Left lung (tissue), 10 donors: ENCODE measurements around the gene SHISA6. TPM values are rescaled to one million over a fixed set of nuclear protein-coding genes. Genes with fewer than 3 reads are reported as not detected.

Experiments
- ATAC-seq: fragments of 200-7000 bp; cut with Tn5 transposase; one replicate; pipeline ENCODE4 v1.9.1; 2020; ENCODE audit warnings: moderate library complexity
- DNase-seq, 4 donors: peaks; one replicate each; pipeline ENCODE4 v3.0.0-alpha.2; 2013 to 2020
- H3K27ac ChIP-seq, 2 donors: fragments of 200-600 bp; sonication (generic) in 1 of 2; one replicate each; pipeline versions ENCODE4 v1.5.0 to v1.8.0; 2020 to 2021
- H3K27me3 ChIP-seq, 2 donors: fragments of 200-600 bp; sonication (generic) in 1 of 2; one replicate each; pipeline versions ENCODE4 v1.5.0 to v1.8.0; 2020 to 2021
- H3K36me3 ChIP-seq, 2 donors: fragments of 200-600 bp; sonication (generic) in 1 of 2; one replicate each; pipeline versions ENCODE4 v1.5.0 to v1.8.0; 2020 to 2021
- H3K4me1 ChIP-seq, 2 donors: fragments of 200-600 bp; one replicate each; pipeline ENCODE4 v1.8.0; 2021
- H3K4me3 ChIP-seq, 2 donors: fragments of 200-600 bp; sonication (generic) in 1 of 2; one replicate each; pipeline versions ENCODE4 v1.5.0 to v1.8.0; 2020 to 2021; ENCODE audit warnings: mild to moderate bottlenecking in 1 of 2
- H3K9me3 ChIP-seq, 2 donors: fragments of 200-600 bp; sonication (generic) in 1 of 2; one replicate each; pipeline versions ENCODE4 v1.5.0 to v1.8.0; 2020 to 2021
- intact Hi-C, 2 donors: fragments of 100-400 bp; cut with DNase I; formaldehyde crosslinking; loops; one replicate each; pipeline versions ENCODE4 v1.11.2 to v1.14.2; 2022
- polyA plus RNA-seq, 6 donors: library from polyadenylated mRNA; unstranded; fragments of 120-200 nt; gene quantifications; one replicate each; pipeline ENCODE4 v1.2.1, GENCODE V29; 2013; ENCODE audit not compliant: insufficient read length in 6 of 6
- total RNA-seq, 2 donors: library from RNA; stranded (reverse); fragmentation: NEBNext Ultra II Directional; extraction: Animal tissue kit (Norgen Biotek cat#: 25700); gene quantifications; one replicate each; pipeline ENCODE4 v1.2.1, GENCODE V29; 2021
- TF ChIP-seq, protein P1 (sequence below), 2 donors: fragments of 200-600 bp; sonication (generic) in 1 of 2; IDR thresholded peaks; one replicate each; pipeline versions ENCODE4 v1.5.0 to v1.8.0; 2021; ENCODE audit warnings: antibody characterized with exemption in 2 of 2
- donor health status: DM: no; HTN: yes; CAD: no.
- donor health status: DM: no; HTN: no; CAD: no.

SHISA6 gene
- total and polyA plus RNA-seq, 8 donors = 0.06 to 0.38 (median 0.19) TPM; not detected in 1

DNA sequence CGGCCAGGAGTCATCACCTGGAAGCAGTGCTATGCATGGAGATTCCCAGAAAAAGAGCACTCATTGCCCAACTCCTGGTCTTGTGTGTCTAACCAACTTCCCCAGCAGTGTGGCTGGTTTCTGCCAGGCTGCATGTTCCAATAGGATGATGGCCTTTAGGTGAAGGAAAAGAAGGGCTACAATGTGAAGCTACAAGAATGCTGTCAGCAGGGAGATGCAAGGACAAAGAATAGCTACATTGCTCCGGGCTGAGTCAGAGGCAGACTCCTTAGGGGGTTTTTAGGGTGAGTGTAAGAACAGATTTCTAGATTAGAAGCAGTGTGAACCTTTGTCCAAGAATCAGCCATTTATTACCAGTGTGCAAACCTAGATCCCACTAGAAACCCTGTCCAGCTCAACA is 294.2 kb downstream of the SHISA6 start:
- DNase-seq = no peak
- TF ChIP-seq, protein P1, sequence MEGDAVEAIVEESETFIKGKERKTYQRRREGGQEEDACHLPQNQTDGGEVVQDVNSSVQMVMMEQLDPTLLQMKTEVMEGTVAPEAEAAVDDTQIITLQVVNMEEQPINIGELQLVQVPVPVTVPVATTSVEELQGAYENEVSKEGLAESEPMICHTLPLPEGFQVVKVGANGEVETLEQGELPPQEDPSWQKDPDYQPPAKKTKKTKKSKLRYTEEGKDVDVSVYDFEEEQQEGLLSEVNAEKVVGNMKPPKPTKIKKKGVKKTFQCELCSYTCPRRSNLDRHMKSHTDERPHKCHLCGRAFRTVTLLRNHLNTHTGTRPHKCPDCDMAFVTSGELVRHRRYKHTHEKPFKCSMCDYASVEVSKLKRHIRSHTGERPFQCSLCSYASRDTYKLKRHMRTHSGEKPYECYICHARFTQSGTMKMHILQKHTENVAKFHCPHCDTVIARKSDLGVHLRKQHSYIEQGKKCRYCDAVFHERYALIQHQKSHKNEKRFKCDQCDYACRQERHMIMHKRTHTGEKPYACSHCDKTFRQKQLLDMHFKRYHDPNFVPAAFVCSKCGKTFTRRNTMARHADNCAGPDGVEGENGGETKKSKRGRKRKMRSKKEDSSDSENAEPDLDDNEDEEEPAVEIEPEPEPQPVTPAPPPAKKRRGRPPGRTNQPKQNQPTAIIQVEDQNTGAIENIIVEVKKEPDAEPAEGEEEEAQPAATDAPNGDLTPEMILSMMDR (IDR thresholded peaks at IDR 0.05) = no peak
- no peak for ATAC-seq
- no peaks in the 10 kb centered on the region for H3K4me1 ChIP-seq
- H3K9me3 ChIP-seq = peaks cover 0 to 3% of the 10 kb centered on the region in 2 donors
- no peak overlapping the region for H3K4me3 ChIP-seq
- no peak overlapping the region for H3K27ac ChIP-seq
- no peaks in the 10 kb centered on the region for H3K27me3 ChIP-seq
- intact Hi-C loops = no loop called here
- H3K36me3 ChIP-seq = no peaks in the 10 kb centered on the region

DNA sequence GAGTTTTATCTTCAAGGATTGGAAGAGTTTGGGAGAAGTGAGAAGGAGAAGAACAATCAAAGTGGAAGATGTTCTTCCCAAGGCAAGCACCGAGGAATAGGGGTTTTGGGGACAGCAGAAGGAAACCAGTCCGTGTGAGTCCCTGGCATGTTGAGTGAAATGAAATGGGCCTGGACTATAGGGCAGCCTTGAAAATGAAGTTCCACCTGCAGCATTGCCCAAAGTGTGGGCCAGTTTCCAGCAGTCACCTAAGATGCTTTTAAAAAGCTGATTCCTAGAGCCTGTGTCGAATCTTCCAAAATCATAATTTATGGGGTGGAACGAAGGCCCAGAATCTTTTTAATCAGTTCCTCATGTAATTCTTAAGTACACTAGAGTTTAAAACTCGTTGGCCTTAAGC is 297.4 kb downstream of the SHISA6 start:
- TF ChIP-seq, protein P1 (IDR thresholded peaks at IDR 0.05) = no peak
- DNase-seq = no peak
- no peak for ATAC-seq
- H3K27ac ChIP-seq = no peak overlapping the region
- no peaks in the 10 kb centered on the region for H3K27me3 ChIP-seq
- H3K9me3 ChIP-seq = peaks cover 0 to 30% of the 10 kb centered on the region in 2 donors
- H3K4me1 ChIP-seq = no peaks in the 10 kb centered on the region
- intact Hi-C loops = no loop called here
- H3K36me3 ChIP-seq = no peaks in the 10 kb centered on the region
- no peak overlapping the region for H3K4me3 ChIP-seq

DNA sequence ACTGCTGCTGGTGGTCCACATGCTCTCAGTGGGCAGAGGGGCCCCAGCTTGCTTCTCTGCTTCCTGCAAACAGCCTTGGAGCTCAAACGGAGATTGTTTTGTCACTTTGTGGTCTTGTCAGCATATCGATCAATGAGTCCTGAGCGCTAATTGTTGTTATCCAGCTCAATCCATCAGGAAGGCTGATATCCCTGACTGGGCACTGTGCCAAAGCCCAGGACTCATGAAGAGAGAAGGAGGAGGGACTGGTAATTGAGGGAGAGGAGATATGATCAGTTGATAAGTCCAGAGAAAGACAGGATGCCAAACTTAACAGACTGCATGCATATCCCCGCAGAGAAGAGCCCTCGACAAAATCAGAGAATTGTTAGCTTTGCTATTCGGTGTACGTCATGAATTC is 298.6 kb downstream of the SHISA6 start:
- H3K27ac ChIP-seq = no peak overlapping the region
- H3K9me3 ChIP-seq = peaks cover 0 to 30% of the 10 kb centered on the region in 2 donors
- H3K36me3 ChIP-seq = no peaks in the 10 kb centered on the region
- TF ChIP-seq, protein P1 (IDR thresholded peaks at IDR 0.05) = no peak
- no peaks in the 10 kb centered on the region for H3K4me1 ChIP-seq
- ATAC-seq (no peak), DNase-seq (no peak)
- no peaks in the 10 kb centered on the region for H3K27me3 ChIP-seq
- H3K4me3 ChIP-seq = no peak overlapping the region
- intact Hi-C loops = no loop called here

DNA sequence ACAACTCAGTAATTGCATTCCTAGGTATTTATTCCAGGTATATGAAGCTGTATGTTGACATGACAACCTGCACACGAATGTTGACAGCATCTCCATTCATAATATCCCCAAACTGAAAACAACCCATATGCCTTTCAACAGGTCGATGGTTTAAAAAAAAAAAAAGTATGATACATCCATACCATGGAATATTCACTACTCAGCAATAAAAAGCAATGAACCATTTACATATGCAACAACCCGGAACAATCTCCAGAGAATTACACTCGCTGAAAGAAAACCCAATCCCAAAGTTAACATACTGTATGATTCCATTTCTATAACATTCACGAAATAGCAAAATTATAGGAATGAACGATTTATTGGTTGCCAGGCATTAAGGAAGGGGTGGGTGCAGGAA is 304.0 kb downstream of the SHISA6 start:
- ATAC-seq (no peak), DNase-seq (no peak)
- H3K4me1 ChIP-seq = no peaks in the 10 kb centered on the region
- no peaks in the 10 kb centered on the region for H3K36me3 ChIP-seq
- H3K9me3 ChIP-seq = peaks cover 0 to 26% of the 10 kb centered on the region in 2 donors
- H3K27ac ChIP-seq = no peak overlapping the region
- H3K27me3 ChIP-seq = no peaks in the 10 kb centered on the region
- no peak overlapping the region for H3K4me3 ChIP-seq
- TF ChIP-seq, protein P1 (IDR thresholded peaks at IDR 0.05) = no peak
- intact Hi-C loops = no loop called here

DNA sequence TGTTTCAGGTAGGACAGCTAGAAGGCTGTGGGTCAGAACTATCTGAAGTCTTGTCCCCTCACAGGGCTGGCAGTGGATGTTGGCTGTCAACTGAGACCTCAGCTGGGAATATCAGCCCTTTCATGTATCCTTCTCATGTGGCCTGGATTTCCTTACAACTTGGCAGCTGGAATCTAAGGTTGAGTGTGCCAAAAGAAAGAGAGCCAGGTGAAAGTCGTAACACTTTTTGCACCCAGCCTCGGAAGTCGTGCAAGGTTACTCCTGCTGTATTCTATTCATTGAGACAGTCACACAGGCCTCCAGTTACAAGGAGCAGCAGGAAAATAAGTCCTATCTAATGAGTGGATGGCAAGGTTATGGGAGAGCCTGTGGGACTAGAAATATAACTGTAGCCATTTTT is 304.7 kb downstream of the SHISA6 start:
- DNase-seq (no peak), ATAC-seq (no peak)
- no peaks in the 10 kb centered on the region for H3K4me1 ChIP-seq
- no peaks in the 10 kb centered on the region for H3K36me3 ChIP-seq
- H3K9me3 ChIP-seq = peaks cover 0 to 25% of the 10 kb centered on the region in 2 donors
- H3K4me3 ChIP-seq = no peak overlapping the region
- no peaks in the 10 kb centered on the region for H3K27me3 ChIP-seq
- TF ChIP-seq, protein P1 (IDR thresholded peaks at IDR 0.05) = no peak
- intact Hi-C loops = no loop called here
- H3K27ac ChIP-seq = no peak overlapping the region
